Panc1 (cell line): Measurements from ENCODE around the gene ACKR2. TPM values are rescaled to one million over a fixed set of nuclear protein-coding genes. Genes with fewer than 3 reads are reported as not detected.

ENCODE experiments used
- ATAC-seq: fragments of 200-7000 bp; cut with Tn5 transposase; 2 replicates; pipeline ENCODE4 v1.9.1; 2020; ENCODE audit warnings: mild to moderate bottlenecking, moderate library complexity
- BruUV-seq: library from RNA; stranded (reverse); fragments of 400-500 nt; replicated peaks from 2 replicates; lab custom pipeline; 2021; lab: Mats Ljungman, UMichigan
- CTCF ChIA-PET: fragments of 300-600 bp; sonication (Branson Sonifier 250); formaldehyde crosslinking; loops from one replicate; lab custom pipeline; 2022; ENCODE audit warnings: antibody characterized with exemption; lab: Charles Lee
- POLR2A ChIA-PET: fragments of 300-600 bp; sonication (Branson Sonifier 250); formaldehyde crosslinking; loops from one replicate; lab custom pipeline; 2022; ENCODE audit warnings: antibody characterized with exemption; lab: Charles Lee
- DNase-seq: peaks from one replicate; pipeline ENCODE4 v3.0.0-alpha.2; 2010; ENCODE audit warnings: low read depth, low spot score
- H3K27ac ChIP-seq: 2 replicates; pipeline ENCODE4 v1.5.1; 2011; ENCODE audit warnings: mild to moderate bottlenecking, low read length, inconsistent platforms
- H3K27me3 ChIP-seq: fragments of 200-500 bp; sonication (Bioruptor generic); 2 replicates; pipeline ENCODE4 v1.6.0; 2014; ENCODE audit warnings: low read length, inconsistent platforms; ENCODE audit not compliant: control insufficient read depth, insufficient read depth
- H3K36me3 ChIP-seq: fragments of 200-500 bp; sonication (Bioruptor generic); 2 replicates; pipeline ENCODE4 v1.5.1; 2014; ENCODE audit warnings: inconsistent platforms, mild to moderate bottlenecking, low read length, moderate library complexity; ENCODE audit not compliant: control insufficient read depth, insufficient read depth
- H3K4me1 ChIP-seq: 2 replicates; pipeline ENCODE4 v1.5.1; 2011; ENCODE audit warnings: inconsistent platforms, mild to moderate bottlenecking, low read length, moderate library complexity; ENCODE audit not compliant: control insufficient read depth, insufficient read depth
- H3K4me3 ChIP-seq, 2 experiments: 2 replicates each; pipeline ENCODE4 v1.5.1; 2011 to 2012; ENCODE audit warnings: low read depth in 2 of 2, low read length in 2 of 2, mild to moderate bottlenecking in 2 of 2, inconsistent platforms in 1 of 2, moderate library complexity in 1 of 2
- H3K9me3 ChIP-seq: fragments of 200-500 bp; sonication (Bioruptor generic); 2 replicates; pipeline ENCODE4 v1.5.1; 2014; ENCODE audit warnings: low read depth, mild to moderate bottlenecking, inconsistent platforms, low read length, moderate library complexity; ENCODE audit not compliant: control insufficient read depth, insufficient read depth
- POLR2AphosphoS5 ChIP-seq: IDR thresholded peaks from 2 replicates; pipeline ENCODE4 v1.6.1; 2012; ENCODE audit warnings: mild to moderate bottlenecking, low read depth, low read length, moderate library complexity
- REST ChIP-seq, 2 experiments: IDR thresholded peaks; 2 replicates each; pipeline ENCODE4 v1.6.1; 2011 to 2012; ENCODE audit warnings: low read depth in 2 of 2, control low read depth in 1 of 2, low read length in 1 of 2, mild to moderate bottlenecking in 1 of 2, moderate library complexity in 1 of 2; ENCODE audit not compliant: insufficient read depth in 1 of 2
- SIN3A ChIP-seq: IDR thresholded peaks from 2 replicates; pipeline ENCODE4 v1.6.1; 2012; ENCODE audit warnings: low read depth, mild to moderate bottlenecking, low read length, moderate library complexity, borderline replicate concordance; ENCODE audit not compliant: insufficient read depth
- TCF7L2 ChIP-seq: IDR thresholded peaks from 2 replicates; pipeline ENCODE4 v1.6.1; 2011; ENCODE audit warnings: mild to moderate bottlenecking, low read depth, low read length, inconsistent platforms
- in situ Hi-C: cut with HindIII; loops from 2 replicates; pipeline ENCODE4 v1.10.0; 2016; ENCODE audit warnings: low sequenced_read_pairs, low pct_unique_long_range_greater_than_20kb
- intact Hi-C: fragments of 100-400 bp; cut with micrococcal nuclease; formaldehyde crosslinking; loops from one replicate; pipeline ENCODE4 v1.10.0; 2022; ENCODE audit not compliant: unreplicated experiment
- total RNA-seq: library from RNA; stranded (reverse); gene quantifications from one replicate; pipeline ENCODE4 v1.2.1, GENCODE V29; 2021; ENCODE audit not compliant: unreplicated experiment
- TF ChIP-seq, protein P1 (sequence below): fragments of 450-650 bp; IDR thresholded peaks from 2 replicates; pipeline ENCODE4 v1.5.1; 2017; ENCODE audit warnings: mild to moderate bottlenecking

The ACKR2 gene
- total RNA-seq, 1 experiment from 2014 or later, result not detected

DNA sequence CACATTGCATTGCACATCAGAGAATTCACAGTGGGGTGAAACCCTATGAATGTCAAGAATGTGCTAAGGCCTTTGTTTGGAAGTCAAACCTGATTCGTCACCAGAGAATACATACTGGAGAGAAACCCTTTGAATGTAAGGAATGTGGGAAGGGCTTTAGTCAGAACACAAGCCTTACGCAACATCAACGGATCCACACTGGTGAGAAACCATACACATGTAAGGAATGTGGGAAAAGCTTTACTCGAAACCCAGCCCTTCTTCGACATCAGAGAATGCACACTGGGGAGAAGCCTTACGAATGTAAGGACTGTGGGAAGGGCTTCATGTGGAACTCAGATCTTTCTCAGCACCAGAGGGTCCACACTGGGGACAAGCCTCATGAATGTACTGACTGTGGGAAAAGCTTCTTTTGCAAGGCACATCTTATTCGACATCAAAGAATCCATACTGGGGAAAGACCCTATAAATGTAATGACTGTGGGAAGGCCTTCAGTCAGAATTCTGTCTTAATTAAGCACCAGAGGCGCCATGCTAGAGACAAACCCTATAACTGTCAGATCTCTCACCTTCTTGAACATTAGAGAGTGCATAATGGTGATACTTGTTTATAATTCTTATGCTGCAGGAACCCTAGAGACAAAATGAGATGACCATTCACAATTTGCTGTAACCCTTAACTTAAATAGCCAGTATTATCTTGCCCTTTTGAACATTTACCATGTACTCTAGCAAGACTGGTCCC is 105.7 kb downstream of the ACKR2 start:
- CTCF ChIA-PET, result no interaction called here
- Histone ChIP-seq H3K27ac (no peak overlapping the region), H3K4me1 (no peaks in the 10 kb centered on the region), H3K4me3 (no peak overlapping the region), H3K27me3 (no peaks in the 10 kb centered on the region), H3K36me3 (no peaks in the 10 kb centered on the region), H3K9me3 (peaks cover 9% of the 10 kb centered on the region; the same call in 1 of the 2 replicates)
- POLR2A ChIA-PET, result no interaction called here
- TF ChIP-seq TCF7L2, result no peak
- no peak for TF ChIP-seq SIN3A
- TF ChIP-seq REST (IDR thresholded peaks at IDR 0.05; ENCODE audit: insufficient read depth in 1 of 2, low read depth in 2 of 2, low read length in 1 of 2), result no peak
- TF ChIP-seq POLR2AphosphoS5, result no peak
- TF ChIP-seq, protein P1, sequence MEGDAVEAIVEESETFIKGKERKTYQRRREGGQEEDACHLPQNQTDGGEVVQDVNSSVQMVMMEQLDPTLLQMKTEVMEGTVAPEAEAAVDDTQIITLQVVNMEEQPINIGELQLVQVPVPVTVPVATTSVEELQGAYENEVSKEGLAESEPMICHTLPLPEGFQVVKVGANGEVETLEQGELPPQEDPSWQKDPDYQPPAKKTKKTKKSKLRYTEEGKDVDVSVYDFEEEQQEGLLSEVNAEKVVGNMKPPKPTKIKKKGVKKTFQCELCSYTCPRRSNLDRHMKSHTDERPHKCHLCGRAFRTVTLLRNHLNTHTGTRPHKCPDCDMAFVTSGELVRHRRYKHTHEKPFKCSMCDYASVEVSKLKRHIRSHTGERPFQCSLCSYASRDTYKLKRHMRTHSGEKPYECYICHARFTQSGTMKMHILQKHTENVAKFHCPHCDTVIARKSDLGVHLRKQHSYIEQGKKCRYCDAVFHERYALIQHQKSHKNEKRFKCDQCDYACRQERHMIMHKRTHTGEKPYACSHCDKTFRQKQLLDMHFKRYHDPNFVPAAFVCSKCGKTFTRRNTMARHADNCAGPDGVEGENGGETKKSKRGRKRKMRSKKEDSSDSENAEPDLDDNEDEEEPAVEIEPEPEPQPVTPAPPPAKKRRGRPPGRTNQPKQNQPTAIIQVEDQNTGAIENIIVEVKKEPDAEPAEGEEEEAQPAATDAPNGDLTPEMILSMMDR, result no peak
- DNase-seq (no peak), ATAC-seq (no peak)
- no TSS peak for BruUV-seq
- intact Hi-C loops, result no loop called here
- in situ Hi-C loops, result no loop called here

Other genes with a start within 250 kb of the ACKR2 start
- gene SEC22C, start 227.5 kb upstream of the ACKR2 start, total RNA-seq, result 45.9 TPM
- 27.5 TPM for gene SS18L2, start 218.6 kb upstream of the ACKR2 start, total RNA-seq
- 39.0 TPM for gene NKTR, start 208.8 kb upstream of the ACKR2 start, total RNA-seq
- gene ZBTB47, start 155.7 kb upstream of the ACKR2 start, total RNA-seq, result 3.6 TPM
- not detected for gene KLHL40, start 123.9 kb upstream of the ACKR2 start, total RNA-seq
- gene HHATL, start 106.6 kb upstream of the ACKR2 start, total RNA-seq, result not detected
- 0.82 TPM for gene CCDC13, start 36.2 kb upstream of the ACKR2 start, total RNA-seq
- 74.6 TPM for gene HIGD1A, start 5.0 kb upstream of the ACKR2 start, total RNA-seq
- 0.08 TPM for gene CYP8B1, start 66.4 kb downstream of the ACKR2 start, total RNA-seq
- not detected for gene ZNF662, start 96.7 kb downstream of the ACKR2 start, total RNA-seq
- not detected for gene GASK1A, start 169.9 kb downstream of the ACKR2 start, total RNA-seq